D721Med (cell line): Measurements from ENCODE around the gene CCDC47.

Experiments used
- DNase-seq: peaks from one replicate; pipeline ENCODE4 v3.0.0; 2011; ENCODE audit warnings: low spot score; ENCODE audit not compliant: insufficient read length
- FAIRE-seq: peaks from 2 replicates; lab custom pipeline; 2011; peaks lifted over from hg19 to GRCh38; lab: Jason Lieb, UNC
- TF ChIP-seq, protein P1 (sequence below): IDR thresholded peaks from 2 replicates; pipeline ENCODE4 v1.5.1; 2012; ENCODE audit warnings: mild to moderate bottlenecking, control low read depth; ENCODE audit not compliant: insufficient read depth; ENCODE audit errors: missing control alignments

Gene CCDC47

DNA sequence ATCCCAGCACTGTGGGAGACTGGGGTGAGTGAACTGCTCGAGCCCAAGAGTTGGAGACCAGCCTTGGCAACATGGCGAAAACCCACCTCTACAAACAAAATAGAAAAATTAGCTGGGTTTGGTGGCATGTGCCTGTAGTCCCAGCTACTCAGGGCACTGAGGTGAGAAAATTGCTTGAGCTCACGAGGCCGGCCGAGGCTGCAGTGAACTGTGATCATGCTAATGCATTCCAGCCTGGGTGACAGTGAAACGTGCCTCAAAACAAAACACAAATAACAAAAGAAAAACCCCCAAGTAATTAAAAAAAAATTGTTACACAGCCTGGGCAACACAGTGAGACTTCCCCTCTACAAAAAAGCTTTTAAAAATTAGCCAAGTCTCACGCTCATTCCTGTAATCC, 5.0 kb downstream of the CCDC47 start:
- DNase-seq (no peak), FAIRE-seq (no peak)
- TF ChIP-seq, protein P1, sequence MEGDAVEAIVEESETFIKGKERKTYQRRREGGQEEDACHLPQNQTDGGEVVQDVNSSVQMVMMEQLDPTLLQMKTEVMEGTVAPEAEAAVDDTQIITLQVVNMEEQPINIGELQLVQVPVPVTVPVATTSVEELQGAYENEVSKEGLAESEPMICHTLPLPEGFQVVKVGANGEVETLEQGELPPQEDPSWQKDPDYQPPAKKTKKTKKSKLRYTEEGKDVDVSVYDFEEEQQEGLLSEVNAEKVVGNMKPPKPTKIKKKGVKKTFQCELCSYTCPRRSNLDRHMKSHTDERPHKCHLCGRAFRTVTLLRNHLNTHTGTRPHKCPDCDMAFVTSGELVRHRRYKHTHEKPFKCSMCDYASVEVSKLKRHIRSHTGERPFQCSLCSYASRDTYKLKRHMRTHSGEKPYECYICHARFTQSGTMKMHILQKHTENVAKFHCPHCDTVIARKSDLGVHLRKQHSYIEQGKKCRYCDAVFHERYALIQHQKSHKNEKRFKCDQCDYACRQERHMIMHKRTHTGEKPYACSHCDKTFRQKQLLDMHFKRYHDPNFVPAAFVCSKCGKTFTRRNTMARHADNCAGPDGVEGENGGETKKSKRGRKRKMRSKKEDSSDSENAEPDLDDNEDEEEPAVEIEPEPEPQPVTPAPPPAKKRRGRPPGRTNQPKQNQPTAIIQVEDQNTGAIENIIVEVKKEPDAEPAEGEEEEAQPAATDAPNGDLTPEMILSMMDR = no peak

GRCh38 chr17:63766754-63767153, 6.6 kb downstream of the CCDC47 start:
- TF ChIP-seq, protein P1 = no peak
- no peak for FAIRE-seq
- DNase-seq = no peak

GRCh38 chr17:63764716-63765115, 8.7 kb downstream of the CCDC47 start:
- FAIRE-seq = no peak
- no peak for DNase-seq
- TF ChIP-seq, protein P1 = no peak

- DNase-seq (no peak), FAIRE-seq (no peak)
- TF ChIP-seq, protein P1 = no peak
Measured at GRCh38 chr17:63762161-63763078, 11.0 kb downstream of the CCDC47 start.

GRCh38 chr17:63760771-63761539, 12.4 kb downstream of the CCDC47 start:
- FAIRE-seq (no peak), DNase-seq (no peak)
- TF ChIP-seq, protein P1 = no peak

GRCh38 chr17:63758428-63758827, 15.0 kb downstream of the CCDC47 start:
- TF ChIP-seq, protein P1 = no peak
- DNase-seq = no peak
- FAIRE-seq = no peak
